Activated CD4-positive, alpha-beta T cell treated with anti-CD3 and anti-CD28 coated beads for 36 hours (primary cell): Measurements from ENCODE around the gene CACNA1D. TPM values are rescaled to one million over a fixed set of nuclear protein-coding genes. Genes with fewer than 3 reads are reported as not detected.

Experiments
- ATAC-seq: fragments of 200-7000 bp; cut with Tn5 transposase; one replicate; pipeline ENCODE4 v1.10.0; 2021; ENCODE audit warnings: mild to moderate bottlenecking, moderate library complexity
- CTCF ChIA-PET: fragments of 350-600 bp; sonication (Branson Sonifier 250); formaldehyde crosslinking; loops from one replicate; lab custom pipeline; 2021; ENCODE audit warnings: antibody characterized with exemption; lab: Charles Lee
- POLR2A ChIA-PET: fragments of 350-600 bp; sonication (Branson Sonifier 250); formaldehyde crosslinking; loops from one replicate; lab custom pipeline; 2021; ENCODE audit warnings: antibody characterized with exemption, inconsistent platforms; lab: Charles Lee
- DNase-seq: peaks from one replicate; pipeline ENCODE4 v3.0.0-alpha.2; 2020
- H3K27ac Mint-ChIP-seq: one replicate; pipeline ENCODE4 v1.8.0; 2021; ENCODE audit warnings: mixed read lengths
- H3K27me3 Mint-ChIP-seq: one replicate; pipeline ENCODE4 v1.8.0; 2021; ENCODE audit warnings: mixed read lengths
- H3K36me3 Mint-ChIP-seq: one replicate; pipeline ENCODE4 v1.8.0; 2021; ENCODE audit warnings: low read depth, mixed read lengths
- H3K4me1 Mint-ChIP-seq: one replicate; pipeline ENCODE4 v1.8.0; 2021; ENCODE audit warnings: mixed read lengths
- H3K4me3 Mint-ChIP-seq: one replicate; pipeline ENCODE4 v1.8.0; 2021; ENCODE audit warnings: mild to moderate bottlenecking, moderate library complexity, mixed read lengths
- H3K9me3 Mint-ChIP-seq: one replicate; pipeline ENCODE4 v1.8.0; 2021; ENCODE audit warnings: low read depth, mixed read lengths
- intact Hi-C, 2 experiments: fragments of 100-400 bp; cut with DNase I in 1 of 2; cut with micrococcal nuclease in 1 of 2; formaldehyde crosslinking; loops; one replicate each; pipeline versions ENCODE4 v1.14.2 to v1.15.1; 2022 to 2024; cut with DNase I, micrococcal nuclease
- total RNA-seq, 2 experiments: library from RNA; stranded (reverse); gene quantifications; one replicate each; pipeline ENCODE4 v1.2.3, GENCODE V29; 2021

CACNA1D gene
- total RNA-seq, 2 experiments from 2014 or later, result 0.21 to 0.33 TPM

DNA sequence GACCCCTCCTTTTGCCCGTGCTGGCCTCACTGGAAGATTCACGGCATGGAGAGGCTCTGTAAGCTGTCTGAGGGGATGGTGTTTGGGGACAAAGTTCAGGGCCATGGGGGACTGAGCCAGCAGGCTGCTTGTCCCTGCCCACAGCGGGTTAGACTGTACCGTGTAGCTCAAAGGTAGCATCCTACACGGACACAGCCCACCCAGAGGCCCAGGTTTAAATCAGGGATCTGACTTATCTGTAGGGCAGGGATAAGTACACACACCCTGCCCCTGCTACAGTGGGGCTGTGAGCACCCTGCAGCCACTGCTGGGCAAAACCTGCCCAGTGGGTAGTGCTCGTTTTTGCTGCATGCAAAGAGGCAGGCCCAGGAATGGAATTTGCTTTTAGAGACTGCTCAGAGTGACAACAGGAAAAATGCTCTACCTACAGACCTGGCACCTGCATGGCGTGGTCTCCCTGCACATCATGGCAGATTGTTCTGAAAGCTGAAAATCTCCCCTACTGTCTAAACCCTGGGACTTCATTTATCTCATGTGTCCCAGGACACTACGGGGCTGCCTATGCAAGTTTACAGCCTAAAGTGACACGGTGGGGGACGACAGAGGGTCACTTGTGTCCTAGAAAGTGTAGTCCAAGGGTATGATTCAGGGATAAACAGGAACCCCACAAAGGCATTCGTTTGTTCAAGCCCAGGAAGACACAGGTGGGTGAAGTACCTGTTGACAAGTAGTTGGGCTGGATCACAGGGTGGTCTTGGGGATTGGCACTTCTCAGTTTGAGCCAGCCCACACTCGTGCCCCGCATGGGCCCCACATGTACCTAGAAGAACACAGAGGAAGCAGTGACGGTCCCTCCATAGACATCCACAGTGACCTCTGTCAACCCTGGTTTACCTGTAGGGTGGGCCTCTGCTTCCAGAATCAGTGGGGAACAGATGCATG, 324.1 kb downstream of the CACNA1D start:
- H3K27ac Mint-ChIP-seq, result no peak overlapping the region
- intact Hi-C loops, result no loop called here
- DNase-seq (no peak), ATAC-seq (no peak)
- no peaks in the 10 kb centered on the region for H3K4me1 Mint-ChIP-seq
- H3K4me3 Mint-ChIP-seq, result no peak overlapping the region
- H3K27me3 Mint-ChIP-seq, result no peaks in the 10 kb centered on the region
- CTCF ChIA-PET, result no interaction called here
- H3K9me3 Mint-ChIP-seq, result no peaks in the 10 kb centered on the region
- POLR2A ChIA-PET, result no interaction called here
- no peaks in the 10 kb centered on the region for H3K36me3 Mint-ChIP-seq

DNA sequence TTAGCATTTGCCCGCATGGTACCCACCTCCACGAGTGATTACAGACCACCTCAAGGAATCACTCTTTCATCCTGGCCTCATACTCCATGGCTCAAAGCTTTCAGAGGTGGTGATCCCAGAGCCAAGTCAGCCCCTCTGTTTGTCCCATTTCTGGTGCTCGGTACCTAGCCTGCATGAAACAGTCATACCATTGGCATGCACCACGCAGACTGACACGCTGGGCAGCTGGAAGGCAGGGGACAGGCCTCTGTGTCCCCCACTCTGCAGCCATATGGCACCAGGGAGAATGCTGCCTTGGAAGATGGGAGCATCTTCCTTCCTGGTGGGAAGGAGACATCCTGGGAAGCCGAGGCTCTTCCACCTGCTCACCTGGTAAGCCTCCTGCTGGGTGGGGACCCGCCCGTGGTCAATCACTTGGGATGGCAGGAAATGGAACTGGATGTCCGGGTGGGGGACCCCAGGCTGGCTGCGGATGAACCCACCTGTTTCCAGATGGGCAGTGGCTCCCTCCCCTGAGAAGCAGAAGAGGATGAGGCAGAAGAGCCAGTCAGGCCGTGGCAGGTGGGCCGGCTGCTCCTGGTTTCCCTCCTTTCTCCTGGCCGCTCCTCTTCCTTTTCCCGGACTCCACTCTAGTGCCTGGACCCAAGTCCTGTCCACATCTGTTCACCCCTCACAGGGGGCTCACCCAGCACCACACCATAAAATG, 324.9 kb downstream of the CACNA1D start:
- H3K9me3 Mint-ChIP-seq, result no peaks in the 10 kb centered on the region
- no peak overlapping the region for H3K27ac Mint-ChIP-seq
- no peaks in the 10 kb centered on the region for H3K27me3 Mint-ChIP-seq
- CTCF ChIA-PET, result no interaction called here
- no peaks in the 10 kb centered on the region for H3K4me1 Mint-ChIP-seq
- ATAC-seq (no peak), DNase-seq (no peak)
- H3K36me3 Mint-ChIP-seq, result no peaks in the 10 kb centered on the region
- H3K4me3 Mint-ChIP-seq, result no peak overlapping the region
- POLR2A ChIA-PET, result no interaction called here
- intact Hi-C loops, result no loop called here

DNA sequence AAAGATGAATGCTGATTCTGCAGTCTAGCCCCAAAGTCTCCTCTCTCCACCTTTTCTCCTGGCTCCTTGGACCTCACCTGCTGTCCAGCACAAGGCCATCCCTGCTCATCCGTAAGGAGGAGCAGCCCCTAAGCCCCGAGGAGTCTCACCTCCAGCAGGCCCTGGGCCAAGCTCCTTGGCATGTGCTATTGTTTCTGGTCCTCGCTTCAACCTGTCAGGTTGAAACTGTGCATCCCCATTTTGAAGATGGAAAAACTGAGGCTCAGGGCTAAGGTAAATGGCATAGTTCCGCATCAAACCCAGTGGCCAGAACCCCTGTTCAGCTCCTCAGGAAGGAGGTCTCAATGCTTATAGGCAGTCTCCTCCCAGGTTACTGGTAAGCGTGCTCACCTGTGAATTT, 325.7 kb downstream of the CACNA1D start:
- Mint-ChIP-seq H3K27me3 (no peaks in the 10 kb centered on the region), H3K27ac (no peak overlapping the region), H3K36me3 (no peaks in the 10 kb centered on the region), H3K4me1 (no peaks in the 10 kb centered on the region), H3K9me3 (no peaks in the 10 kb centered on the region), H3K4me3 (no peak overlapping the region)
- DNase-seq (no peak), ATAC-seq (no peak)
- ChIA-PET POLR2A (no interaction called here), CTCF (no interaction called here)
- intact Hi-C loops, result no loop called here

DNA sequence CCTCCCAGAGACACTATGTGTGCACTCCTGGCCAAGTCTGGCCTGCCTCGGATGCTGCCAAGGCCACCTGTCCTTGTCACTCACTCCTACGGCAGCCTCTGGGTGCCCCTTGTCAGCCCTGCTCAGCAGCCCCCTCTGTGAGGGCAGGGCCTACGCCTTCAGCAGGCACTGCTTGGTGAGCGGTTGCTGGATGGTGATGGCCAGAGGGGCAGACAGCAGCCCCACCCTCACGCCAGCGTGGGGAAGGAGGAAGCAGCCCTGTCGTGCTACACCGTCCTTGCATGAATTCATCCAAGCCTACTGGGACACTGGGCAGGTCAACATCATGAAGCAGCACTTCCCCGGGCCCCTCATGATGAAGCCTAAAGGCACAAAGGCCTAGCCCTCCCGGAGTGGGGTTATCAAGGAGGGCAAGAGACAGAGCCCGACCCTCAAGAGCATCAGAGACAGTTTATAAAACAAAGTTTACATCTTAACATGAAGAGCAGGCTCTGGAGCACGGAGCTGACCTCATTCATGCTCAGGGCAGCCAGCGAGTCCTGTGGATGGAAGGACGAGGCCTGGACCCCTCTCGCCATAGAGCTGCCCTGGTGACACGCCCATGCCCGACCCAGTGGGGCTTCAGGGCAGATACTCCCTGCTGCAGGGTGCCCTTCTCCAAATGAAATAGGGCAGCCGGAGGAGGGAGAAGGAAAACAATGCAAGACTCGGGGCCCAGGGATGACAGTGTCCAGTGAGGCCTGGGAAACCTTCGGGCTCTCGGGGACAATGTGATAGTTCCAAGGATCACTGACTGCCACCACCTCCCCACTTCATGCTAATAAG, 326.6 kb downstream of the CACNA1D start:
- POLR2A ChIA-PET, result no interaction called here
- Mint-ChIP-seq H3K36me3 (no peaks in the 10 kb centered on the region), H3K27ac (no peak overlapping the region), H3K9me3 (no peaks in the 10 kb centered on the region), H3K4me3 (no peak overlapping the region), H3K27me3 (no peaks in the 10 kb centered on the region), H3K4me1 (no peaks in the 10 kb centered on the region)
- ATAC-seq (no peak), DNase-seq (no peak)
- intact Hi-C loops, result no loop called here
- CTCF ChIA-PET, result no interaction called here

DNA sequence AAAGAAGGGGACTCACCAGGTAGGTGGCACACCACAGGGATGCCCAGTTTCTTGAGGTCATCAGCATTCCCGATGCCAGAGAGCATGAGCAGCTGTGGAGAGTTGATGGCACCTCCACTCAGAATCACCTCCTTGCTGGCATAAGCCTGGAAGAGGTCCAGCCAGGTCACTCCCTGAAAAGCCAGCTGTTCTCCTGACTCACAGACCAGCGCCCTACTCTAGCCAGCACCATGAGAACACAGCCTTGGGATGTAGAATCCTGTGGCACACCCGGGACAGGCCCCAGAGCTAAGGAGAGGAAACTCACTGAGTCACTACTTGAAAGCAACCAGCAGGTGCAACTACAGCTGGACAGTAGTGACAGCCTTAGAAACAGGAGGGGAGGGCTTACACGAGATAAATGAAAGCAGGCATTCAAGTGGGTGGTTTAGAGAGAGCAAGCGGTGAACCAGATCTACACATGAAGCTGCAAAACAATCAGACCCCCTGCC, 327.3 kb downstream of the CACNA1D start:
- no peak for DNase-seq
- intact Hi-C loops, result no loop called here
- Mint-ChIP-seq H3K9me3 (no peaks in the 10 kb centered on the region), H3K36me3 (no peaks in the 10 kb centered on the region), H3K4me1 (no peaks in the 10 kb centered on the region), H3K27me3 (no peaks in the 10 kb centered on the region), H3K27ac (no peak overlapping the region), H3K4me3 (no peak overlapping the region)
- POLR2A ChIA-PET, result no interaction called here
- no peak for ATAC-seq
- CTCF ChIA-PET, result no interaction called here

DNA sequence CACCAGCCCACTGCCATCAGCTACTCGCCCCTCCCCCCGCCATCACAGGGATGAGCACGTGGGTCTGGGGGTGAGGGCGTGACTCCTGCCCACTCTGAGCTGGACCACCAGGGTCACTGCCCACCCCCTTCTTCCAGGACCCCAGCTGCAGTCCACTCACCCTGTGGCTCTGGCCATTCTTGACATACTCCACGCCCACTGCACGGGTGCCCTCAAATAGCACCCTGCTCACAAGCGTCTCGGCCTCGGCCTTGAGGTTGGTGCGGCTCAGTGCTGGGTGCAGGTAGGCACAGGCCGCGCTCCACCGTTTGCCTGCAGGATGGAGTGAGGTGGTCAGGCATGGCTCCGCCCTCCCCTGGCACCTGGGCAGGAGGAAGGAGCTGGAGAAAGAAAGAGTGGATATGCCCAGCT, 327.9 kb downstream of the CACNA1D start:
- no peak overlapping the region for H3K27ac Mint-ChIP-seq
- no peak overlapping the region for H3K4me3 Mint-ChIP-seq
- no peaks in the 10 kb centered on the region for H3K36me3 Mint-ChIP-seq
- no peak for DNase-seq
- intact Hi-C loops, result no loop called here
- POLR2A ChIA-PET, result no interaction called here
- H3K27me3 Mint-ChIP-seq, result no peaks in the 10 kb centered on the region
- CTCF ChIA-PET, result interaction anchor here (0.6 kb wide), 1 partner anchor 155 kb away, joined by 4 read pairs; no protein-coding TSS in a partner anchor
- no peaks in the 10 kb centered on the region for H3K9me3 Mint-ChIP-seq
- ATAC-seq, result no peak
- no peaks in the 10 kb centered on the region for H3K4me1 Mint-ChIP-seq

DNA sequence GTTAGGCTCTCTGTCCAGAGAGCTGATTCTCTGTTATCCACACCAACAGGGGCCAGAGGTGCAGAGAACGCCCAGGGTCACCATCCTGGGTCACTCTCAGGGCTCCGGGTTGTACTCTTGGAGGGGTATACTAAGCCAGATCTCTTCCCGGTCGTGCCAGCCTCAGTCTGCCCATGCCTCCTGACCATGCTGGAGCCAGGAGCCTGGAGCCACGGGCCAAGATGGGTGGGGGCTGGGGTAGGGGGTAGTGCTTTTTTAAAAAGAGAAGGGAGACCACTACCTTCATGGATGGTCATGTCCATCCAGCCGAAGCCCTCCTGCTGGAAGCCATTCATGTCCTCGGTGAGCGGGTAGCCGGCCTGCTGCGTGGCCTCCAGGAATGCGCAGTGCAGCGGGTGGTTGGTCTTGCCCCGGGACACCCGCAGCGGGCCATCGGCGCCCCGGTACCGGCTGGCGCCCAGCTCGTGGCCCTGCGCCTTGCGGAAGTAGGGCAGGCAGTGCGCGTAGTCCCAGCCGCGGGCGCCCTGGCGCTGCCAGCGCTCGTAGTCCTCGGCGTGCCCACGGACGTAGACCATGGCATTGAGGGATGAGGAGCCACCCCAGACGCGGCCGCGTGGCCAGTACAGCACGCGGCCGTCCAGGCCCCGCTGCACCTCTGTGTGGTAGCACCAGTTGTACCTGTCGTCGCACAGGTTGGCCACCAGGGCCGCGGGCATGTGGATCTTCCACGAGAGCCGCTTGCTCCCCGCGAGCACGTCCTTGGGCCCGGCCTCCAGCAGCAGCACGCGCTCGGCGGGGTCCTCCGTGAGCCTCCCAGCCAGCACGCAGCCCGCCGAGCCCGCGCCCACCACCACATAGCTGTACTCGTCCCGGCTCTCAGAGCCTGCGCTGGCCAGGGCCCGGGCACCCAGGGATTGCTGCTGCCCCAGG, 328.9 kb downstream of the CACNA1D start:
- no peak overlapping the region for H3K27ac Mint-ChIP-seq
- CTCF ChIA-PET, result interaction anchor here (0.6 kb wide), 1 partner anchor 156 kb away, joined by 4 read pairs; no protein-coding TSS in a partner anchor
- intact Hi-C loops, result no loop called here
- H3K4me3 Mint-ChIP-seq, result no peak overlapping the region
- no peaks in the 10 kb centered on the region for H3K4me1 Mint-ChIP-seq
- no peaks in the 10 kb centered on the region for H3K9me3 Mint-ChIP-seq
- POLR2A ChIA-PET, result no interaction called here
- no peaks in the 10 kb centered on the region for H3K27me3 Mint-ChIP-seq
- ATAC-seq, result no peak
- no peaks in the 10 kb centered on the region for H3K36me3 Mint-ChIP-seq
- DNase-seq, result no peak

DNA sequence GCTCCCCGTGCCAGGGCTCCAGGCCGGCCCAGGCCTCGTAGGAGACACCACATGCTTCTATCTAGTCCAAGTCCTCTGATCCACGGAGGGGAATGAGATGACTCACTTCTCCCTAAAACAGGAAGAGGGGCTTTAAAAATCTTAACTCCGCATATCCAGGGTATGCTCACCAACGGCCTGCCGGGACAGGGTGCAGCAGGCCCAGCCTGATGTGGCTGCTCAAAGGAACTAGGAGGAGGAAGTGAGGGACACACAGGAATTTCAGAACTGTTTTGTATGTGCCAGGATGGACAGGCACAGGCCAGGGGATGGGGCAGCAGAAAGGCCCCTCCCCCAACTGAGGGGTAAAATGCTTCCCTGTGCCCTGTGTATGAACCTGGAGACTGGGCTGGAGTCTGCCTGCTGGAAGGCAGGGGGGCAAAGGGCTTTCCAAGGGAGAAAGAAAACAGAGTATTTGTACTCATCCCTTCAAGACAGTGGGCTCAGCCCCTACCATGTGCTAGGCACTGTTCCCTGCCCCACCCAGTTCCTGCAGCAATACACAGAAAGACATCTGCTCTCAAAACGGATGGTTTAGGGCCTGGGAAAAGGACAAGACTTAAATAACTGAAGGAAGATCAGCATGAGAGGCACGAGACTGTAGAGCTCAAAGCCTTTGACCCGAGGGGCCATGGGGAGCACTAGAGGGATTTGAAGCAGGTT, 329.7 kb downstream of the CACNA1D start:
- no peak for DNase-seq
- Mint-ChIP-seq H3K4me1 (no peaks in the 10 kb centered on the region), H3K27ac (no peak overlapping the region), H3K9me3 (no peaks in the 10 kb centered on the region), H3K36me3 (no peaks in the 10 kb centered on the region), H3K27me3 (no peaks in the 10 kb centered on the region), H3K4me3 (no peak overlapping the region)
- ATAC-seq, result no peak
- POLR2A ChIA-PET, result no interaction called here
- intact Hi-C loops, result no loop called here
- CTCF ChIA-PET, result no interaction called here

DNA sequence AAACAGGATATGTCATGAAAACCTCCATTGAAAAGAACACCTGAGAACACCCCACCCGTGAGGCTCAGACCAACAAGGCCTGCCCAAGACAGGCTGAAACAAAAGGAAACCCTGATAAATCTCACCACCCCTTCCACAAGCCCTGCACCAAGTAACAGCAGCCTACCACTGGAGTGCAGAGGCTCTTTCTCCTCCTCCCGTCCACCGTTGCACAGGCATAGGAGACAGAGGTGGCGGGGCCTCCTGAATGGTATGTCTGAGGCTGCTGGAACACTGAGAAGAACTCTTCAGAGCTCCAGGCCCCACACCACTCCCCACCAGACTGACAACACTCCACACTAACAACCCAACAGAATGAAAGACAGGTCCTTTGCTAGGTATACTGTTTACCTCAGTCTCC, 330.4 kb downstream of the CACNA1D start:
- Mint-ChIP-seq H3K27me3 (no peaks in the 10 kb centered on the region), H3K9me3 (no peaks in the 10 kb centered on the region), H3K27ac (no peak overlapping the region), H3K4me1 (no peaks in the 10 kb centered on the region), H3K4me3 (no peak overlapping the region), H3K36me3 (no peaks in the 10 kb centered on the region)
- no peak for ATAC-seq
- ChIA-PET CTCF (no interaction called here), POLR2A (no interaction called here)
- intact Hi-C loops, result no loop called here
- DNase-seq, result no peak

DNA sequence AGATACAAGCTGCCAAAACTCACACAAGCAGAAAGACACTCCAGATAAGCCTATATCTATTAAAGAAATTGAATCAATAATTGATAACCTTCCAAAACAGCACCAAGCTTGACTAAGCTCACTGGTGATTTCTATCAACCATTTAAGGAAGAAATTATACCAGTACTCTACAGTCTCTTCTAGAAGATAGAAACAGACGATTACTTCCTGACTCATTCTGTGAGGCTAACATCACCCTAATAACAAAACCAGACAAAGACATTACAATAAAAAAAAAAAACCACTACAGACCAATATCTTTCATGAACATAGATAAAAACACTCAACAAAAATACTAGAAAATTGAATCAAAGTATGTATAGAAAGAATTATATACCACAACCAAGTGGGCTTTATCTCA, 331.6 kb downstream of the CACNA1D start:
- Mint-ChIP-seq H3K27ac (no peak overlapping the region), H3K4me1 (no peaks in the 10 kb centered on the region), H3K9me3 (no peaks in the 10 kb centered on the region), H3K27me3 (no peaks in the 10 kb centered on the region), H3K4me3 (no peak overlapping the region), H3K36me3 (no peaks in the 10 kb centered on the region)
- POLR2A ChIA-PET, result no interaction called here
- DNase-seq, result no peak
- no peak for ATAC-seq
- CTCF ChIA-PET, result no interaction called here
- intact Hi-C loops, result no loop called here
